A673 (cell line): ENCODE results near the gene SLC8A2. TPM values are rescaled to one million over a fixed set of nuclear protein-coding genes. Genes with fewer than 3 reads are reported as not detected.

Source experiments
- BruUV-seq: library from RNA; stranded (reverse); fragments of 400-500 nt; replicated peaks from 2 replicates; lab custom pipeline; 2021; lab: Mats Ljungman, UMichigan
- CTCF ChIA-PET: fragments of 300-600 bp; sonication (Branson Sonifier 250); formaldehyde crosslinking; loops from one replicate; lab custom pipeline; 2022; ENCODE audit warnings: antibody characterized with exemption; lab: Charles Lee
- POLR2A ChIA-PET: fragments of 300-600 bp; sonication (Branson Sonifier 250); formaldehyde crosslinking; loops from one replicate; lab custom pipeline; 2022; ENCODE audit warnings: antibody characterized with exemption; ENCODE audit not compliant: low non-redundant PET; lab: Charles Lee
- DNase-seq: peaks from one replicate; pipeline ENCODE4 v3.0.0-alpha.2; 2015; ENCODE audit warnings: low spot score
- H3K27ac ChIP-seq: fragments of 200-600 bp; sonication (generic); 2 replicates; pipeline ENCODE4 v1.5.1; 2016; ENCODE audit warnings: mixed run types, low read depth, mild to moderate bottlenecking, mixed read lengths, antibody characterized with exemption, low read length; ENCODE audit not compliant: poor library complexity, severe bottlenecking
- H3K27me3 ChIP-seq: fragments of 200-600 bp; sonication (generic); replicated peaks from 2 replicates; pipeline ENCODE4 v1.6.1; 2017; ENCODE audit warnings: mixed run types, low read depth, mild to moderate bottlenecking, mixed read lengths, antibody characterized with exemption, low read length; ENCODE audit not compliant: insufficient read depth, poor library complexity
- H3K36me3 ChIP-seq: fragments of 200-600 bp; sonication (generic); 2 replicates; pipeline ENCODE4 v1.6.1; 2016; ENCODE audit warnings: mixed run types, mild to moderate bottlenecking, mixed read lengths, antibody characterized with exemption, low read length; ENCODE audit not compliant: insufficient read depth, poor library complexity, severe bottlenecking
- H3K4me1 ChIP-seq: fragments of 200-600 bp; sonication (generic); 2 replicates; pipeline ENCODE4 v1.6.1; 2017; ENCODE audit warnings: mixed run types, mild to moderate bottlenecking, mixed read lengths, antibody characterized with exemption, low read length; ENCODE audit not compliant: insufficient read depth, poor library complexity, severe bottlenecking
- H3K4me3 ChIP-seq: fragments of 200-600 bp; sonication (generic); 2 replicates; pipeline ENCODE4 v1.5.1; 2016; ENCODE audit warnings: low read depth, mixed run types, mild to moderate bottlenecking, mixed read lengths, low read length; ENCODE audit not compliant: poor library complexity, severe bottlenecking
- H3K9me3 ChIP-seq: fragments of 200-600 bp; sonication (generic); 2 replicates; pipeline ENCODE4 v1.6.1; 2016; ENCODE audit warnings: mixed run types, low read depth, mild to moderate bottlenecking, mixed read lengths, antibody characterized with exemption, low read length; ENCODE audit not compliant: poor library complexity, severe bottlenecking
- EZH2 ChIP-seq: fragments of 200-600 bp; sonication (generic); IDR thresholded peaks from 2 replicates; pipeline ENCODE4 v1.6.1; 2017; ENCODE audit warnings: borderline replicate concordance, low read depth, mild to moderate bottlenecking, mixed read lengths, antibody characterized with exemption, low read length; ENCODE audit not compliant: poor library complexity, severe bottlenecking
- intact Hi-C: fragments of 100-400 bp; cut with micrococcal nuclease; formaldehyde crosslinking; loops from one replicate; pipeline ENCODE4 v1.10.0; 2022; ENCODE audit not compliant: unreplicated experiment
- total RNA-seq: library from RNA; stranded (reverse); gene quantifications from 2 replicates; pipeline ENCODE4 v1.2.3, GENCODE V29; 2021
- TF ChIP-seq, protein P1 (sequence below): fragments of 300-800, 200-600 bp; sonication (generic); conservative IDR thresholded peaks from 2 replicates; pipeline ENCODE4 v1.5.1; 2017; ENCODE audit warnings: low read depth, mild to moderate bottlenecking, antibody characterized with exemption, low read length, moderate library complexity, mixed read lengths

SLC8A2 gene
- total RNA-seq, 1 experiment from 2014 or later: 3.2 TPM

DNA sequence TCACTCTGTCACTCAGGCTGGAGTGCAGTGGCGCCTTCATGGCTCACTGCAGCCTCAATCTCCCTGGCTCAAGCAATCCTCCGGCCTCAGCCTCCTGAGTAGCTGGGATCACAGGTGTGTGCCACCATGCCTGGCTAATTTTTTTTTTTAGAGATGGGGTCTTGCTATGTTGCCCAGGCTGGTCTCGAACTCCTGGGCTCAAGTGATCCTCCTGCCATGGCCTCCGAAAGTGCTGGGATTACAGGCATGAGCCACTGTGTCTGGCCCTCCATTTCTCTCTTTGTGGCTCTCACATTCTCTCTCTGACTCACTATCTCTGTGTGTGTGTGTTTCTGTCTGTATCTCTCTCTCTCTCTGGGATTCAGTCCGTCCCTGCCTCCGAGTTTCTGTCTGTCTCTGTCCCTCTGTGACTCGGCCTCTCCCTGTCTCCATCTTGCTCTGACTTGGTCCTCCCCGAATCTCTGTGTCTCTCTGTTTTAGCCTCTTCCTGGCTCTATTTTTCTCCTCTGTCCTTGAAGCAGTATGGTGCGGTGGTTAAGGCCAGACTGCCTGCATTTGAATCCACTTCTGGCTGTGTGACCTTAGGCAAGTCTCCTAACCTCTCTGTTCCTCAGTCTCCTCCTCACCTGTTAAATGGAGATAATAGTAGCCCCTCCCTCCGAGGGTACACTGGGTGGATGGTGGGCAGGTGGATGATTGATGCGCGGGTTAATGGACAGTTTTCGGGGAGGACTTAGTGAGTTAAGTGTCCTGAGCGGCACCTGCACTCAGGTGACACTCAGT, 63.3 kb downstream of the SLC8A2 start:
- Histone ChIP-seq H3K27me3 (no peaks in the 10 kb centered on the region), H3K27ac (no peak overlapping the region), H3K36me3 (no peaks in the 10 kb centered on the region), H3K9me3 (no peaks in the 10 kb centered on the region), H3K4me3 (no peak overlapping the region), H3K4me1 (no peaks in the 10 kb centered on the region)
- intact Hi-C loops: no loop called here
- BruUV-seq: no TSS peak
- POLR2A ChIA-PET: no interaction called here
- no peak for DNase-seq
- CTCF ChIA-PET: no interaction called here
- TF ChIP-seq, protein P1, sequence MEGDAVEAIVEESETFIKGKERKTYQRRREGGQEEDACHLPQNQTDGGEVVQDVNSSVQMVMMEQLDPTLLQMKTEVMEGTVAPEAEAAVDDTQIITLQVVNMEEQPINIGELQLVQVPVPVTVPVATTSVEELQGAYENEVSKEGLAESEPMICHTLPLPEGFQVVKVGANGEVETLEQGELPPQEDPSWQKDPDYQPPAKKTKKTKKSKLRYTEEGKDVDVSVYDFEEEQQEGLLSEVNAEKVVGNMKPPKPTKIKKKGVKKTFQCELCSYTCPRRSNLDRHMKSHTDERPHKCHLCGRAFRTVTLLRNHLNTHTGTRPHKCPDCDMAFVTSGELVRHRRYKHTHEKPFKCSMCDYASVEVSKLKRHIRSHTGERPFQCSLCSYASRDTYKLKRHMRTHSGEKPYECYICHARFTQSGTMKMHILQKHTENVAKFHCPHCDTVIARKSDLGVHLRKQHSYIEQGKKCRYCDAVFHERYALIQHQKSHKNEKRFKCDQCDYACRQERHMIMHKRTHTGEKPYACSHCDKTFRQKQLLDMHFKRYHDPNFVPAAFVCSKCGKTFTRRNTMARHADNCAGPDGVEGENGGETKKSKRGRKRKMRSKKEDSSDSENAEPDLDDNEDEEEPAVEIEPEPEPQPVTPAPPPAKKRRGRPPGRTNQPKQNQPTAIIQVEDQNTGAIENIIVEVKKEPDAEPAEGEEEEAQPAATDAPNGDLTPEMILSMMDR: no peak
- TF ChIP-seq EZH2: no peak

DNA sequence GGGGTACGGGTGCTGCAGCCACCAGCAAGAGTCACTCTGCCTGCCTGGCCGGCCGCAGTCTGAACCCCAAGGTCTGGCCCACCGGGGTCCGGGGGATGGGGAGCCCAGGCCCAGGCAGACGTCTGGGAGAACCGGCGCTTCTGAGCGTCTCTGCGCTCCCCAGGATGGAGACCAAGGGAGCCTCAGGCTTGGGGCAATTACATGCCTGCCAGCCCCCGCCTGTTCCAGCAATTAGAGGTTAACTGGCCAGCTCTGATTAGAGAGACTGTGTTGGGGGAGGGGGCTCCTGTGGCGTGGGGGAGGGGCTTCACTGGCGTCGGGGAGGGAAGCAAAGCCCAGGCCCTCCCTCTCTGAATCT, 64.3 kb downstream of the SLC8A2 start:
- no peaks in the 10 kb centered on the region for H3K9me3 ChIP-seq
- TF ChIP-seq EZH2: no peak
- TF ChIP-seq, protein P1: no peak
- no peak overlapping the region for H3K4me3 ChIP-seq
- H3K4me1 ChIP-seq: no peaks in the 10 kb centered on the region
- H3K27me3 ChIP-seq: no peaks in the 10 kb centered on the region
- H3K36me3 ChIP-seq: no peaks in the 10 kb centered on the region
- DNase-seq: no peak
- no peak overlapping the region for H3K27ac ChIP-seq
- intact Hi-C loops: no loop called here
- no TSS peak for BruUV-seq
- ChIA-PET CTCF (interaction anchor here (0.6 kb wide), 2 partner anchors 101 to 1941 kb away, joined by 4 read pairs; no protein-coding TSS in a partner anchor), POLR2A (no interaction called here)

DNA sequence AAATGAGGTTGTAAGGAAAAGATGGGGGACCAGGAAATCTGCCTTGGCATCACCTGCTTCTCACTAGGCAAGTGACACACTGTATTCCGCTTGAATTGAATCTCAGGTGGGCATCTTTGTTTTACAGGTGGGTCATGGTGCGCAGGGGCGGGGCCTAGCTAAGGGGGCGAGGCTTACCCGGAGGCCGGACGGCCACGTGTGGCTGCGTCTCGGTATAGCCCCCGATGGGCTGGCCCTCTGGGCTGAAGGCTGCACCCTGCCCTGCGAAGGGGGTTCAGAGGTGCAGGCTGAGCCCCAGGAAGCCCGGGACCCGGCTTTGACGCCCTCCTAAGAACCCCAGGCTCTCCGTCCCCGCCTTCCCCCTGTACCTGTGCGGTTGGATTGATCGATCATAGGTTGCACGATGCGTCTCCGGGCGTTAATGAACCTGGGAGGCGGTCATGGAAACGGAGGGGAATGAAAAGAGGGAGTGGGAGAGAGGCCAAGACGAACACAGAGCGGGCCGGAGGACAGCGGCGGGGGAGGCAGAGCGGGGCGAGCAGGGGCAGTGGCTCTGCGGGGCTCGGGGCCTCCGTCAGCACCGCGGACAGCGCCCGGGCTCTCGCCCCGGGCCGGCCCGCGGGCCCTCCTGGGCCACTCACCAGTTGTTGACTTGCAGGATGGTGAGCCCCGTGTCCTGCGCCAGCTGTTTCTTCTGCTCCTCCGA, 64.8 kb downstream of the SLC8A2 start:
- Histone ChIP-seq H3K27me3 (no peaks in the 10 kb centered on the region), H3K9me3 (no peaks in the 10 kb centered on the region), H3K4me1 (no peaks in the 10 kb centered on the region), H3K36me3 (no peaks in the 10 kb centered on the region), H3K4me3 (no peak overlapping the region), H3K27ac (no peak overlapping the region)
- POLR2A ChIA-PET: no interaction called here
- no peak for TF ChIP-seq EZH2
- TF ChIP-seq, protein P1: no peak
- CTCF ChIA-PET: interaction anchor here (0.6 kb wide), 2 partner anchors 100 to 1941 kb away, joined by 4 read pairs; no protein-coding TSS in a partner anchor
- no peak for DNase-seq
- intact Hi-C loops: no loop called here
- no TSS peak for BruUV-seq
